Left colon (tissue), 2 donors: ENCODE measurements around the gene PRSS2. TPM values are rescaled to one million over a fixed set of nuclear protein-coding genes. Genes with fewer than 3 reads are reported as not detected.

Source experiments
- ATAC-seq: fragments of 200-7000 bp; cut with Tn5 transposase; one replicate; pipeline ENCODE4 v1.9.1; 2020; ENCODE audit warnings: mild to moderate bottlenecking, moderate library complexity
- DNase-seq, 2 donors: peaks; one replicate each; pipeline ENCODE4 v3.0.0-alpha.2; 2020
- intact Hi-C, 2 donors: fragments of 100-400 bp; cut with DNase I in 1 of 2; cut with micrococcal nuclease in 1 of 2; formaldehyde crosslinking; loops; one replicate each; pipeline versions ENCODE4 v1.11.2 to v1.14.0; 2022; cut with DNase I, micrococcal nuclease
- total RNA-seq, 2 donors: library from RNA; stranded (reverse); fragmentation: NEBNext Ultra II Directional; extraction: Animal tissue kit (Norgen Biotek cat#: 25700); gene quantifications; one replicate each; pipeline ENCODE4 v1.2.1, GENCODE V29; 2021
- donor health status: DM: no; HTN: no; CAD: no.
- donor health status: DM: yes; HTN: yes; CAD: no.

PRSS2 gene
- total RNA-seq, 2 donors from 2014 or later = 4.0 TPM; not detected in 1

DNA sequence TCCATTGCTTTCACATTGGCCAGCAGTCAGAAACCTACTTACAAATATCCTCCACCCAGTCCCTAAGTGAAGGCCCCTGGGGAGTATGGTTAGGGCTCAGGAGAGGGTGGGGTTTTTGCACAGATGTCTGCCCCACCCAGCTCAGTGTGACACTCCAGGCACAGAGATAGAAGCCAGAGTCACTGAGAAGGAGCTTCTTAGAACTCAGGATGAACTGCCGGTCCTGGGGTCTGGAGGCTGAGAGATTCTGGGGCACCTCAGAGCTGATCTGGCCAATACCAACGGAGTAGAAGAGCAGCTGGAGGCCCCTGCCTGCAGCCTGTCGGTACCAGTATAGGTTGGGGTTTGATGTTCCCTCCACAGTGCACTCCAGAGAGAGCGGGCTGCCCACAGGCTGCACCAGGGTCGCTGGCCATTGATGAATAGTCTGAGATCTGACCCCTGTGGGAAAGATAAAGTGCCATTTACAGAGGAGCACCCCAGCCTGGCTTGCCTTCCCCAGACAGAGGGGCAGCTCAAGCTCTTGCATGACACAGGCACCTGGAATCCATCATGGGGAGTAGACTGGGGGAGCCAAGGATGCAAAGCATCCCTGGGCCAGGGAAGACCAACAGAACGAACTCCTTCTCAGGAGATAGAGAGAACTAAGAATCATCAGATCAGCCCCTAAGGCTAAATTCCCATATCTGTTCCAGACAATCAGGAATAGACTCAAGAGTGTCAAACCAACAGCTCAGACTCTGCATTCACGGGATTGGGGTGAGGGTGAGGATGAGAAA, 41.9 kb downstream of the PRSS2 start:
- ATAC-seq = no peak
- DNase-seq = no peak
- intact Hi-C loops = no loop called here

DNA sequence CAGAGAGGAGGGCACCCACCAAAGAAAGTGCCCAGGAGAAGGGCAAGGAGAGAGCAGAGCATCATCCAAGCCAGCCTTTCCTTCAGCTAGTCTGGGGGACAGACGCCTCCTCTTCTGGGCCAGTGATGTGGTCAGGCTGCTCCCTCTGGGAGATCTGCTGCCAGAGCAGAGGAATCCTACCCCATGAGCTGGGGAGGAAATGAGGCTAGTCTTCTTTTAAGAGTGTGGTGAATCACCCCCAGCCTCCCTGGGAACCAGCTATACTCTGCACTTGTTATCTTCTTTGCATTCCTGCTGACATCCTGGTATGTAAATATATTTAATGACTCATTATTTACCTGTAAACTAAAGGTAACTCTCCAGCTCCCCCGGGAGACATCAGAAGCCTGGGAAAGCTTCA, 42.5 kb downstream of the PRSS2 start:
- intact Hi-C loops = no loop called here
- ATAC-seq = no peak

DNA sequence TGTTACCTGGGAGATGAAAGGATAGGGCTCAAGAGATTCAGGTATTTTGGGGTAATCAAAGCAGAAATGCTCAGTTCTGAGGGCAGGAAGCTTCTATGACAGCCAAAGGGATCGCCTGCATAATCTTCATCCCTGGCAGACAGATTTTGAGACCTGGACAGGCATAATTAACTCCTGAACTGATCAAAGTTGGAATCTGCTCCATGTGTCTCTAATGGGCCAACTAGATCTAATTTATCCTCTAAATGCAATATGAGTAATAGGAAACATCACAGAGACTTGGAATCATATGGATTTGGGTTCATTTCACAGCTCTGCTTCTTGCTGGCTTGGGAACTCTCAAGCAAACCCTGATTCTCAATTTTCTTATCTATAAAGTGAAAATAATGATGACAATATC, 42.9 kb downstream of the PRSS2 start:
- intact Hi-C loops = no loop called here
- ATAC-seq (no peak), DNase-seq (no peak)

More for the DNA sequence above, 42.5 kb downstream of the PRSS2 start:
- DNase-seq = no peak

DNA sequence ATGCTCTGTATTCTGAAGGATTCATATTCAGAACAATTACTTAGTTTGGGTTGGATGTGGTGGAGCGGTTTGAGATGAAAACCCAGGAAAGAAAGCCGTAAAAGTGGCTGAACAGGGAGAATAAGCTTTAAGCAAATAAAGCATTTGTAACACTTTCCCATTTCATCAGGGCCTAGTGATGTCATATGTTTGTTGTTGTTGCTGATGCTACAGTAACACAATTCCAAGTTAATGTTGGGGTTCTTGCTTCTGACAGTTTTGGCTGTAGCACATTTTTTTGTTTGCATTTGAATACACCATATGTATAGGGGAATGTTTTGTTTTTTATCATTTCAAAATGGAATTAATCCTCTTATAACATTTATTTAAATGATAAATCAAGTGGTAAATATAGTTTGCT, 43.7 kb downstream of the PRSS2 start:
- DNase-seq = no peak
- ATAC-seq = no peak
- intact Hi-C loops = no loop called here

DNA sequence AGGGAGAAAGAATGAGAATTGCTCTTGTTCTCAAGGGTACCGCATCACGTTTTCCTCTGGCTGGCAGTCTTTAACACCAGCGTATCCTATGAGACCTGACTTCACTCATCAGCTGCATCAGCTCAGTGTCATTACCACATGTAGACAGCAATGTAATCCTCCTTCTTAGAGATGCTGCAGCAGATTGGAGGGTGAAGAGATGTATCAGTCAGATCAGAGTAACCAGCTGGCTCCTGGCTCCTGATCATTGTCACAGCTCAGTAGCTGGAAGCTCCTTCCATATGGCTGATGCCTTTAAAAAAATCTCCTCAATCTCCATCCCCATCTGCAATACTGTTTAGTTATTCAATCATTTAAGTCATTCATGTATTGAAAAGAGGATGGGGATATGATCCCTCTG, 44.4 kb downstream of the PRSS2 start:
- intact Hi-C loops = no loop called here
- ATAC-seq (no peak), DNase-seq (no peak)

DNA sequence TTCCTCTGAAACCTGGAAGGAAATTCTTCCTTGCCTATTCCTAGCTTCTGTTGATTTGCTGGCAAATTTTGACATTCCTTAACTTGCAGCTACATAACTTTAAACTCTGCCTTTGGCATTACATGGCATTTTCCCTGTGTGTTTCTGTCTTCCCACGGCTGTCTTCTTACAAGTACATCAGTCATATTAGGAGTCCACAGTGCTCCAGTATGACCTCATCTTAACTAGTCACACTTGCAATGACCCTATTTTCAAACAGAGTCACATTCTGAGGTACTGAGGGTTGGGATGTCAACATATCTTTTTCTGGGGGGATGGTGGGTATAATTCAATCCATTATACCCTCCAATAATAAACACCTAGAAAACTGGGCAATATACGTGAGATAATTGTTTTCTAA, 46.7 kb downstream of the PRSS2 start:
- ATAC-seq = no peak
- no peak for DNase-seq
- intact Hi-C loops = no loop called here

DNA sequence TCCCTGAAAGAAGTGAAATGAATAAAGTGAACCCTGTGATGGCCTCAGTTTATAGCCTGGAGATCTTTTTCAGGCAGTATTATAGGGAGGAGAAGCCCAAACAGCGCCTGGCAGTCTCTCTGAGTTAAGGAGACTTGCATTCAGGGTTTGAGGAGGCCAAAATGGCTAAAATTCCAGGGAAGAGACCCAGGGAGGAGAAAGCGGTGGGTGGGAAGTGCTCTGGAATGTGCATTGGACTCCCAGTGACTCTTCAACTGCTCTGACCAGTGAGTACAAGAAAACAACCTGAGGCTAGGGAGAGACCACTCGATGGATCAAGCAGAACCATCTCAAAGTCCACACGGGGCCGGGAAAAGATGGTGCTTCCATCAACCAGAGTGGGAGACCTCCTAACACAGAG, 48.8 kb downstream of the PRSS2 start:
- DNase-seq (no peak), ATAC-seq (no peak)
- intact Hi-C loops = no loop called here

DNA sequence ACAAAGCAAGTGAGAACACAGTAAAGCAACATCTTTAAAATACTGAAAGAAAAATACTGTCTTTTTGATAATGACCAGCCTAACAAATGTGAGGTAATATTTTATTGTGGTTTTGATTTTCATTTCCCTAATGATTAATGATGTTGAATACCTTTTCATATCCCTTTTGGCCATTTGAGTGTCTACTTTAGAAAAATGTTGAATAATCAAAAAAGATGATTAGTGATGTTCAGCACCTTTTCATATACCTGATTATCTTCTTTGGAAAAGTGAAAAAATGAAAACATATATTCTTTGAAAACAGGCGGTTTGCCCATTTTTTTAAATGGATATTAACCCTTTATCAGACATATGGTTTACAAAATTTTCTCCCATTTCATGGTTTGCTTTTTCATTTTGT, 51.9 kb downstream of the PRSS2 start:
- intact Hi-C loops = no loop called here
- no peak for ATAC-seq
- DNase-seq = no peak

Other genes with a start within 250 kb of the PRSS2 start
- 1 to 10 TPM in 1 of 2 donors, not detected in 1; 4.0 TPM for gene PRSS1, start 21.5 kb upstream of the PRSS2 start, total RNA-seq
- gene EPHB6, start 84.1 kb downstream of the PRSS2 start, total RNA-seq = 1 to 10 TPM; 1.2 to 3.2 TPM
- gene TRPV6, start 114.8 kb downstream of the PRSS2 start, total RNA-seq = under 1 TPM; 0.21 to 0.45 TPM
- not detected for gene TRPV5, start 162.8 kb downstream of the PRSS2 start, total RNA-seq
- not detected for gene LLCFC1, start 168.5 kb downstream of the PRSS2 start, total RNA-seq
- under 1 TPM in 1 of 2 donors, not detected in 1; 0.85 TPM for gene KEL, start 191.4 kb downstream of the PRSS2 start, total RNA-seq